ENCODE data around the gene ARPC1A. TPM values are rescaled to one million over a fixed set of nuclear protein-coding genes. Genes with fewer than 3 reads are reported as not detected.

Gene ARPC1A
- total and polyA plus RNA-seq, 12 donors = 93.1 to 213 (median 134) TPM

- peaks cover 0 to 9% (median 2%) of the 10 kb centered on the region in 9 donors for H3K4me1 ChIP-seq
- H3K36me3 ChIP-seq = no peaks in the 10 kb centered on the region
- no peak for DNase-seq
- no peak overlapping the region for H3K4me3 ChIP-seq
- ATAC-seq = no peak
- H3K27ac ChIP-seq = no peak overlapping the region
- no peak for TF ChIP-seq CTCF (IDR thresholded peaks at IDR 0.05)
- WGBS, 2 donors = 92 to 93% methylated on average over 7 of the region's 7 CpGs
- H3K27me3 ChIP-seq = no peaks in the 10 kb centered on the region
- peaks cover 0 to 12% (median 5%) of the 10 kb centered on the region in 11 donors for H3K9me3 ChIP-seq
- intact Hi-C loops (cut with DNase I) = loop anchor here in 1 of 10 donors (10.0 kb wide), 1 partner anchor 154 kb away; no protein-coding TSS in a partner anchor
Observed at GRCh38 chr7:99308461-99309074, 17.1 kb upstream of the ARPC1A start.

GRCh38 chr7:99309111-99309510 is 16.6 kb upstream of the ARPC1A start:
- DNase-seq = no peak
- no peak for TF ChIP-seq CTCF (IDR thresholded peaks at IDR 0.05)

GRCh38 chr7:99310004-99310403 is 15.7 kb upstream of the ARPC1A start:
- no peak for TF ChIP-seq CTCF (IDR thresholded peaks at IDR 0.05)
- Histone ChIP-seq H3K27ac (no peak overlapping the region), H3K36me3 (no peaks in the 10 kb centered on the region), H3K4me1 (peaks cover 0 to 9% (median 2%) of the 10 kb centered on the region in 9 donors), H3K4me3 (no peak overlapping the region), H3K27me3 (no peaks in the 10 kb centered on the region), H3K9me3 (peaks cover 0 to 12% (median 5%) of the 10 kb centered on the region in 11 donors)
- WGBS, 2 donors = 98 to 99% methylated on average over 4 of the region's 4 CpGs
- DNase-seq (no peak), ATAC-seq (no peak)
- intact Hi-C loops (cut with DNase I) = loop anchor here in 2 of 10 donors (5.0 to 10.0 kb wide), 2 partner anchors 165 to 168 kb away; partner anchors contain the start of gene SMURF1 (in 2 of the 2)

More at GRCh38 chr7:99309111-99309510, 16.6 kb upstream of the ARPC1A start:
- Histone ChIP-seq H3K27ac (no peak overlapping the region), H3K4me3 (no peak overlapping the region), H3K9me3 (peaks cover 0 to 12% (median 5%) of the 10 kb centered on the region in 11 donors), H3K4me1 (peaks cover 0 to 9% (median 2%) of the 10 kb centered on the region in 9 donors), H3K27me3 (no peaks in the 10 kb centered on the region), H3K36me3 (no peaks in the 10 kb centered on the region)
- 68 to 71% methylated on average over 7 of the region's 7 CpGs for WGBS, 2 donors
- ATAC-seq = no peak
- intact Hi-C loops (cut with DNase I) = loop anchor here in 1 of 10 donors (10.0 kb wide), 1 partner anchor 154 kb away; no protein-coding TSS in a partner anchor

- H3K4me1 ChIP-seq = peaks cover 0 to 9% (median 2%) of the 10 kb centered on the region in 9 donors
- no peaks in the 10 kb centered on the region for H3K36me3 ChIP-seq
- no peak for TF ChIP-seq CTCF (IDR thresholded peaks at IDR 0.05)
- H3K9me3 ChIP-seq = peaks cover 0 to 12% (median 5%) of the 10 kb centered on the region in 11 donors
- DNase-seq (no peak), ATAC-seq (no peak)
- no peaks in the 10 kb centered on the region for H3K27me3 ChIP-seq
- no peak overlapping the region for H3K4me3 ChIP-seq
- WGBS, 2 donors = 84 to 90% methylated on average over 9 of the region's 9 CpGs
- intact Hi-C loops (cut with DNase I) = loop anchor here in 4 of 10 donors (2.0 to 10.0 kb wide), 3 partner anchors 167 to 271 kb away; partner anchors contain the start of gene SMURF1 (in 2 of the 4)
- H3K27ac ChIP-seq = no peak overlapping the region
Observed at GRCh38 chr7:99311702-99312101, 14.0 kb upstream of the ARPC1A start.

All from heart right ventricle (tissue), 16 donors.